Stimulated activated CD8-positive, alpha-beta memory T cell treated with anti-CD3 and anti-CD28 coated beads, Interleukin-7, amount 100 ng/mL, for 24 hours (primary cell): ENCODE measurements around the gene BTBD1.

Source experiments
- DNase-seq: peaks from one replicate; pipeline ENCODE4 v3.0.0-alpha.2; 2020; ENCODE audit warnings: low read depth

BTBD1 gene

GRCh38 chr15:83066734-83067637, at the start of gene BTBD1:
BTBD1 (minus strand) TSS chr15:83067252; CDS start chr15:83067151, 101 bp downstream.
- peak; percentile 70 for DNase-seq

- no peak for DNase-seq
These were observed 48.9 kb upstream of the BTBD1 start for GRCh38 chr15:83115831-83116565.

- DNase-seq = no peak
These were observed 48.4 kb upstream of the BTBD1 start for GRCh38 chr15:83115410-83115809.

GRCh38 chr15:83114856-83115255, 47.8 kb upstream of the BTBD1 start:
- no peak for DNase-seq

GRCh38 chr15:83113881-83114674, 47.0 kb upstream of the BTBD1 start:
- no peak for DNase-seq

GRCh38 chr15:83112956-83113299, 45.9 kb upstream of the BTBD1 start:
- no peak for DNase-seq

GRCh38 chr15:83112233-83112955, 45.3 kb upstream of the BTBD1 start:
- DNase-seq = no peak

- DNase-seq = no peak
These were observed 44.1 kb upstream of the BTBD1 start for GRCh38 chr15:83111149-83111548.

- DNase-seq = no peak
These were observed 43.3 kb upstream of the BTBD1 start for GRCh38 chr15:83110381-83110780.

- no peak for DNase-seq
These were observed 42.5 kb upstream of the BTBD1 start for GRCh38 chr15:83109532-83109931.

- no peak for DNase-seq
These were observed 41.5 kb upstream of the BTBD1 start for GRCh38 chr15:83108266-83109219.

GRCh38 chr15:83107841-83108181, 40.8 kb upstream of the BTBD1 start:
- DNase-seq = no peak

GRCh38 chr15:83106994-83107840, 40.2 kb upstream of the BTBD1 start, which contains the start of gene TM6SF1:
TM6SF1 (plus strand) TSS chr15:83107645; CDS start chr15:83107681, 36 bp downstream.
- no peak for DNase-seq

GRCh38 chr15:83105440-83105839, 38.4 kb upstream of the BTBD1 start:
- no peak for DNase-seq

- no peak for DNase-seq
These were observed 37.1 kb upstream of the BTBD1 start for GRCh38 chr15:83104141-83104540.

- no peak for DNase-seq
These were observed 35.3 kb upstream of the BTBD1 start for GRCh38 chr15:83102346-83102745.

- no peak for DNase-seq
These were observed 33.1 kb upstream of the BTBD1 start for GRCh38 chr15:83100097-83100646.

- DNase-seq = no peak
These were observed 32.2 kb upstream of the BTBD1 start for GRCh38 chr15:83099290-83099689.

GRCh38 chr15:83098079-83098478, 31.0 kb upstream of the BTBD1 start:
- DNase-seq = no peak
